ENCODE data around the gene PPP2R5E.

DNA sequence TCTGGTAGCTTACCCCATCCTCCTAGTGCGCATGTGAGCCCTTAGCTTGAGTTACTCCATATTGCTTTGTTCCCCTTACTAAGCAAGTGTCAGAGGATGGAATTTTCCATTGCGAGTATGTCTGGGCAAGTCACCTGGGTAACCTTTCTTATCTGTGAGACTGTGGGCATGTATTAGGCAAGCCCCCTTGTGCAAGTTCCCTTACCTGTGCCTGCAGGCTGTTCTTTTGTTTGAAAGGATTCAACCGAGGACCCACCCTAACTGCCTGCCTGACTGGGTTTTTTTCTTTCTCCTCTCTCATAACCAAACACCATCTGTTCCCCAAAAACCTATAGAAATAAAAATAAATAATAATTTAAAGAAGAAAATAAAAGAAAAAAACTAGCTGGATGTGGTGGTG is 22.3 kb upstream of the PPP2R5E start:
- TF ChIP-seq EZH2 (IDR thresholded peaks at IDR 0.05; ENCODE audit: borderline replicate concordance, control insufficient read depth, low read depth, low read length) (no peak), YY1 (IDR thresholded peaks at IDR 0.05; ENCODE audit: low read depth, low read length) (no peak), BHLHE40 (IDR thresholded peaks at IDR 0.05; ENCODE audit: borderline replicate concordance in 1 of 2, low read depth in 2 of 2, low read length in 1 of 2) (no peak), POLR2AphosphoS2 (IDR thresholded peaks at IDR 0.05; ENCODE audit: low read depth, low read length) (no peak)

All from GM12878 (cell line).